GM12878 (cell line): Measurements from ENCODE around the gene SLC19A1.

Experiments used
- NFXL1 ChIP-seq: fragments of 450-650 bp; IDR thresholded peaks from 2 replicates; pipeline ENCODE4 v1.6.1; 2017; ENCODE audit warnings: antibody characterized with exemption, mild to moderate bottlenecking, borderline replicate concordance
- RFX5 ChIP-seq: IDR thresholded peaks from 2 replicates; pipeline ENCODE4 v1.6.1; 2011; ENCODE audit warnings: low read depth, low read length, improper control_type of control experiment

DNA sequence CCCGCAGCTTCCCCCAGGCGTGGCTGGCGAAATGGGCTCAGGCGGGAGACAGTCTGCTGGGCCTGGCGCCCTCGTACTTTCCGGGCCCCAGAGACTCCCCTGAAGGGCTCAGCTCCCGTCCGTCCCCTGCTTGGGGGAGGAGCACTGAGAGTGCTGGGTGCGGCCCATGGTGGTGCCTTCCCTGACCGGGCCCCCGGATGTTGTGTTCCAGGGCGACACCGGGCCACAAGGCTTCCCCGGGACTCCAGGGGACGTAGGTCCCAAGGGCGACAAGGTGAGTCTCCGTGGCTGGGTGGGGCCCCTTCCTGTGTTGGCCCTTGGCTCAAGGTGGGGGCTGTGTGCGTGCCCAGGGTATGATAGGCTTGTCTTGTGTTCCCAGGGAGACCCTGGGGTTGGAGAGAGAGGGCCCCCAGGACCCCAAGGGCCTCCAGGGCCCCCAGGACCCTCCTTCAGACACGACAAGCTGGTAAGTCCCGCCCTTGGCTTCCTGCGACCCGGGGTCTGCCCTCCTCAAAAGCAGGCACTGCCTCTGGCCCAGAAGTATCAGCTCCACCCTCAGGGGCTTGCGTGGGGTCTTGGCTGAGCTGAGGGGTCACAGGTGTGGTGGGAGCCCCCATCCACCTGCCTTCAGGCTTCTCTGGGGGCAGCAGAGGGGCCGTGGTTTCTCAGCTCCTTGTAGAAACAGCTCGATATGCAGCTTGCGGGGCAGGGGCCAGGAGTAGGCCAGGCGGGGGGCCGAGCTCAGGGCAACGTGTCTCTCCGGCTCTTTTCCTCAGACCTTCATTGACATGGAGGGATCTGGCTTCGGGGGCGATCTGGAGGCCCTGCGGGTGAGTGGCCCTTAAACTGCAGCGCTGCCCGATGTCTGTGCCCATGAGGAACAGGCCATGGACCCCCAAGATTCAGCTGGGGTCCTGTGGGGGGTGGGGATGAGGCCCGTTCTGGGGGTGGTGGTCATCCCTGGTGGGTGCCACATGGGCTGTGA, 62.3 kb downstream of the SLC19A1 start:
- TF ChIP-seq RFX5, result no peak
- TF ChIP-seq NFXL1, result no peak
